Heart right ventricle (tissue), 16 donors: ENCODE data around the gene OR9I1. TPM values are rescaled to one million over a fixed set of nuclear protein-coding genes. Genes with fewer than 3 reads are reported as not detected.

Source experiments
- ATAC-seq, 8 donors: fragments of 200-7000 bp; cut with Tn5 transposase; one replicate each; pipeline ENCODE4 v1.9.1; 2020; ENCODE audit warnings: mild to moderate bottlenecking in 8 of 8, moderate library complexity in 8 of 8, moderate number of reproducible peaks in 1 of 8
- DNase-seq, 2 donors: peaks; one replicate each; pipeline ENCODE4 v3.0.0-alpha.2; 2020
- H3K27ac ChIP-seq, 10 donors: fragments of 200-600 bp; sonication (generic) in 2 of 10; one replicate each; pipeline versions ENCODE4 v1.5.0 to v1.8.0; 2020 to 2022; ENCODE audit warnings: mild to moderate bottlenecking in 3 of 10
- H3K27me3 ChIP-seq, 7 donors: fragments of 200-600 bp; one replicate each; pipeline ENCODE4 v1.8.0; 2021 to 2022; ENCODE audit warnings: mild to moderate bottlenecking in 2 of 7
- H3K36me3 ChIP-seq, 9 donors: fragments of 200-600 bp; sonication (generic) in 1 of 9; one replicate each; pipeline versions ENCODE4 v1.5.0 to v1.8.0; 2020 to 2022; ENCODE audit warnings: mild to moderate bottlenecking in 2 of 9
- H3K4me1 ChIP-seq, 9 donors: fragments of 200-600 bp; sonication (generic) in 1 of 9; one replicate each; pipeline versions ENCODE4 v1.5.0 to v1.8.0; 2020 to 2022; ENCODE audit warnings: mild to moderate bottlenecking in 4 of 9
- H3K4me3 ChIP-seq, 10 donors: fragments of 200-600 bp; sonication (generic) in 2 of 10; one replicate each; pipeline versions ENCODE4 v1.5.0 to v1.8.0; 2020 to 2022; ENCODE audit warnings: mild to moderate bottlenecking in 7 of 10, moderate library complexity in 2 of 10
- H3K9me3 ChIP-seq, 11 donors: fragments of 200-600 bp in 10 of 11; sonication (generic) in 2 of 11; one replicate each; pipeline versions ENCODE4 v1.5.0 to v1.8.0; 2013 to 2022; ENCODE audit warnings: mild to moderate bottlenecking in 2 of 11, control low read depth in 1 of 11, moderate library complexity in 1 of 11
- WGBS, 2 donors: extraction: QIAGEN DNeasy Blood & Tissue Kit; methylation state at CpG; one replicate each; pipeline ENCODE4 v1.1.7; 2013; ENCODE audit warnings: inconsistent platforms in 1 of 2; 5-methylcytosine and 5-hydroxymethylcytosine counted together
- intact Hi-C, 10 donors: fragments of 100-400 bp; cut with DNase I; formaldehyde crosslinking; loops; one replicate each; pipeline versions ENCODE4 v1.11.1 to v1.14.2; 2022
- polyA plus RNA-seq, 2 donors: library from polyadenylated mRNA; stranded (reverse); fragments of 200-250 nt; gene quantifications; one replicate each; pipeline ENCODE4 v1.2.3, GENCODE V29; 2013
- total RNA-seq, 10 donors: library from RNA; stranded (reverse); fragmentation: NEBNext Ultra II Directional in 3 of 10; extraction: Animal tissue kit (Norgen Biotek cat#: 25700) in 3 of 10; gene quantifications; one replicate each; pipeline versions ENCODE4 v1.2.1 to v1.2.4, GENCODE V29; 2021 to 2023
- TF ChIP-seq, protein P1 (sequence below), 9 donors: fragments of 200-600 bp; sonication (generic) in 2 of 9; IDR thresholded peaks; one replicate each; pipeline versions ENCODE4 v1.5.0 to v1.8.0; 2021 to 2022; ENCODE audit warnings: antibody characterized with exemption in 9 of 9, mild to moderate bottlenecking in 5 of 9, moderate library complexity in 1 of 9
- donor health status: Arrhythmogenic right ventricular cardiomyopathy.
- donor health status: ischemic (EF 13 %, LVEDD 7.1; RV severe dilation, severe dysfunction).
- donor health status: healthy with polysubstance abuse.
- donor health status: DM: no; HTN: yes; CAD: no.
- donor health status: DM: no; HTN: no; CAD: no.
- donor health status: ischemic (EF 25% LVEDD 6.9; RV normal size, moderate dysfunction).
- donor health status: ischemic (EF 25% LVEDD 5.7; RV mildly dilated, moderate dysfunction).
- donor health status: healthy.
- donor health status: DM: yes; HTN: yes; CAD: no.
- donor health status: Ischemic cardiomyopathy.
- donor health status: ischemic (EF 35%, LVEDD 5.7; RV mildly dilated, moderate dysfunction).
- donor health status: nonischemic (EF 11% LVEDD 7.7; RV severe dilation, severe dysfunction).
- donor health status: DM: yes; HTN: yes; CAD: no.
- donor health status: PGD.
- donor health status: ischemic (EF 29% LVEDD 5.4; RV normal size, mild dysfunction).
- donor health status: nonischemic (EF 23%, LVEDD 6.1; RV moderate dilation, normal function).

The OR9I1 gene
- total and polyA plus RNA-seq, 12 donors: not detected

DNA sequence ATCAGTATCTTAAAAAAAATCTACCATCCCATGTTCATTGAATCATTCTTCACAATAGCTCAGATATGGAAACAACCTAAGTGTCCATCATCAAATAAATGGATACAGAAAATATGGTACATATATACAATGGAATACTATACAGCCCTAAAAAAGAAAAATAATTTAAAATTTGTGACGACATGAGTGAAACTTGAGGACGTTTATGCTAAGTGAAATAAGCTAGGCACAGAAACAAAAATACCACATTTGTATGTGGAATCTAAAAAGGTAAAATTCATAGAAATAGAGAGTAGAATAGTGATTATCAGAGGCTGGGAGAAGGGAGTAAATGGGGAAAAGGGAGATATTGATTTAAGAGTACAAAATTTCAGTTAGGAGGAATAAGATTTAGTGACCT, 38.8 kb downstream of the OR9I1 start:
- H3K4me1 ChIP-seq: no peaks in the 10 kb centered on the region
- no peaks in the 10 kb centered on the region for H3K36me3 ChIP-seq
- H3K4me3 ChIP-seq: no peak overlapping the region
- H3K9me3 ChIP-seq: peaks cover 0 to 15% (median 0%) of the 10 kb centered on the region in 11 donors
- 53 to 57% methylated on average over 2 of the region's 2 CpGs for WGBS, 2 donors
- ATAC-seq (no peak), DNase-seq (no peak)
- H3K27ac ChIP-seq: no peak overlapping the region
- TF ChIP-seq, protein P1, sequence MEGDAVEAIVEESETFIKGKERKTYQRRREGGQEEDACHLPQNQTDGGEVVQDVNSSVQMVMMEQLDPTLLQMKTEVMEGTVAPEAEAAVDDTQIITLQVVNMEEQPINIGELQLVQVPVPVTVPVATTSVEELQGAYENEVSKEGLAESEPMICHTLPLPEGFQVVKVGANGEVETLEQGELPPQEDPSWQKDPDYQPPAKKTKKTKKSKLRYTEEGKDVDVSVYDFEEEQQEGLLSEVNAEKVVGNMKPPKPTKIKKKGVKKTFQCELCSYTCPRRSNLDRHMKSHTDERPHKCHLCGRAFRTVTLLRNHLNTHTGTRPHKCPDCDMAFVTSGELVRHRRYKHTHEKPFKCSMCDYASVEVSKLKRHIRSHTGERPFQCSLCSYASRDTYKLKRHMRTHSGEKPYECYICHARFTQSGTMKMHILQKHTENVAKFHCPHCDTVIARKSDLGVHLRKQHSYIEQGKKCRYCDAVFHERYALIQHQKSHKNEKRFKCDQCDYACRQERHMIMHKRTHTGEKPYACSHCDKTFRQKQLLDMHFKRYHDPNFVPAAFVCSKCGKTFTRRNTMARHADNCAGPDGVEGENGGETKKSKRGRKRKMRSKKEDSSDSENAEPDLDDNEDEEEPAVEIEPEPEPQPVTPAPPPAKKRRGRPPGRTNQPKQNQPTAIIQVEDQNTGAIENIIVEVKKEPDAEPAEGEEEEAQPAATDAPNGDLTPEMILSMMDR (IDR thresholded peaks at IDR 0.05): no peak
- H3K27me3 ChIP-seq: no peaks in the 10 kb centered on the region
- intact Hi-C loops: no loop called here

DNA sequence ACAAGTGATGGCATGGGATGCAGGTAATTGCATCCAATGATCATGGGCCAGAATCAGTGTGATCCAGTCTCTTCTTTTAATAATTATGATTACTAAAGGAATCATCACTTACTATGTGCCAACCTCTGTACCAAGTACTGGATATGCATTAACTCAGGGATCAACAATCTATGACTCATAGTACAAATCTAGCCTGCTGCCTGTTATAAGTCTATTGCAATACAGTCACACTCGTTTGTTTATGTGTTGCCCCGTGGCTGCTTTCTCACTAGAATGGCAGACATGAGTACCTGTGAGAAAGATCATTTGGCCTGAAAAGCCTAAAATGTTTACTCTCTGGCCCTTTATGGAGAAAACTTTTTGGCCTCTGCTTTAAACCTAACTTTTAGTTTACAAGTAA, 49.5 kb downstream of the OR9I1 start:
- intact Hi-C loops: no loop called here
- no peaks in the 10 kb centered on the region for H3K27me3 ChIP-seq
- TF ChIP-seq, protein P1 (IDR thresholded peaks at IDR 0.05): no peak
- DNase-seq: no peak
- H3K36me3 ChIP-seq: no peaks in the 10 kb centered on the region
- H3K27ac ChIP-seq: no peak overlapping the region
- H3K4me1 ChIP-seq: no peaks in the 10 kb centered on the region
- ATAC-seq: no peak
- H3K4me3 ChIP-seq: no peak overlapping the region
- H3K9me3 ChIP-seq: peaks cover 0 to 10% (median 0%) of the 10 kb centered on the region in 11 donors
- WGBS, 2 donors: 40% methylated on average over 2 of the region's 2 CpGs

DNA sequence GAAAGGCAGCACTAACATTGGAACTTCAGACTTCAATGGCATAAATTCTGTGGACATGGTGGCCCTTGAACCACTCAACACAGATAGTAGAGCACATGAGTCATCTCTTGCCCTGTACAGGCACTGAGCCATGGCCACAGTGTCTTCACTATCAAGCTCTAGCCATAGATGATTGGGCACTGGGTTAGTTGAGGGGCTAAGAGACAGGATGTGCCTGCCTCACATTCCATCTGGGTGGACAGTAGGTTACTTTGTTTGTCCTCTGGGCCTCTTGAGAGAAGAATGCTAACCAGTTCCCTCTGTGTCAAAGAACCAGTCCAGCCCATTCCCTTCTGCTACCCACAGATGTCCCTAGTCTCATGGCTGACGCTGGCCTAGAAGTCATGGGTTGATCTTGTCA, 54.7 kb downstream of the OR9I1 start:
- intact Hi-C loops: no loop called here
- Histone ChIP-seq H3K36me3 (no peaks in the 10 kb centered on the region), H3K9me3 (peaks cover 0 to 10% (median 0%) of the 10 kb centered on the region in 11 donors), H3K27ac (no peak overlapping the region), H3K4me3 (no peak overlapping the region), H3K27me3 (no peaks in the 10 kb centered on the region), H3K4me1 (no peaks in the 10 kb centered on the region)
- DNase-seq (no peak), ATAC-seq (no peak)
- TF ChIP-seq, protein P1 (IDR thresholded peaks at IDR 0.05): no peak
- 82 to 88% methylated on average over 1 of the region's 1 CpG for WGBS, 2 donors

DNA sequence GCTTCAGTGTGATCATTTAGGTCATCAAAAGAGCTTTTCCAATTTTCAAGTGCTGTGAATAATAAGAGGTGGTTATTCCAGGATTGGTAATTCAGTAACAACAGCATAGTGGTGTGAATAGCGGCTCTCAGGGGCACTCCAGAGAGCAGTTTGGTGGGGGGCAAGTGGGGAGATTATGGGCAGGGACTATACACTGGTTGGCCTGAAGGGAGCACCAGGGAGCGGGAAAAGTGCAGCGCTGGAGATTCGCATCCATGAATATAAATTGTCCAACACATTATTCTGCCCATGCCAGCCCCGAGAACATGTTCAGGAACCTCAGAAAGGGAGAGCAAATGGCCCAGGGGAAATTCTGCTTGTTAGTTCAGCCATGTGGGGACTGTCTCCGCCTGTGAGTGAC, 56.7 kb downstream of the OR9I1 start:
- intact Hi-C loops: loop anchor here in 1 of 10 donors (10.0 kb wide), 1 partner anchor 56 kb away; the partner anchor contains the start of gene OR9I1
- no peaks in the 10 kb centered on the region for H3K36me3 ChIP-seq
- H3K27me3 ChIP-seq: no peaks in the 10 kb centered on the region
- H3K9me3 ChIP-seq: peaks cover 0 to under 1% (median 0%) of the 10 kb centered on the region in 11 donors
- no peak for ATAC-seq
- H3K4me3 ChIP-seq: no peak overlapping the region
- 81 to 94% methylated on average over 6 of the region's 6 CpGs for WGBS, 2 donors
- no peak for DNase-seq
- H3K4me1 ChIP-seq: no peaks in the 10 kb centered on the region
- TF ChIP-seq, protein P1 (IDR thresholded peaks at IDR 0.05): no peak
- H3K27ac ChIP-seq: no peak overlapping the region
